A204.1 (cell line): ENCODE measurements around the gene SDC3.

ENCODE experiments used
- FAIRE-seq: peaks from 2 replicates; lab custom pipeline; 2012; peaks lifted over from hg19 to GRCh38; lab: Jason Lieb, UNC

The SDC3 gene

DNA sequence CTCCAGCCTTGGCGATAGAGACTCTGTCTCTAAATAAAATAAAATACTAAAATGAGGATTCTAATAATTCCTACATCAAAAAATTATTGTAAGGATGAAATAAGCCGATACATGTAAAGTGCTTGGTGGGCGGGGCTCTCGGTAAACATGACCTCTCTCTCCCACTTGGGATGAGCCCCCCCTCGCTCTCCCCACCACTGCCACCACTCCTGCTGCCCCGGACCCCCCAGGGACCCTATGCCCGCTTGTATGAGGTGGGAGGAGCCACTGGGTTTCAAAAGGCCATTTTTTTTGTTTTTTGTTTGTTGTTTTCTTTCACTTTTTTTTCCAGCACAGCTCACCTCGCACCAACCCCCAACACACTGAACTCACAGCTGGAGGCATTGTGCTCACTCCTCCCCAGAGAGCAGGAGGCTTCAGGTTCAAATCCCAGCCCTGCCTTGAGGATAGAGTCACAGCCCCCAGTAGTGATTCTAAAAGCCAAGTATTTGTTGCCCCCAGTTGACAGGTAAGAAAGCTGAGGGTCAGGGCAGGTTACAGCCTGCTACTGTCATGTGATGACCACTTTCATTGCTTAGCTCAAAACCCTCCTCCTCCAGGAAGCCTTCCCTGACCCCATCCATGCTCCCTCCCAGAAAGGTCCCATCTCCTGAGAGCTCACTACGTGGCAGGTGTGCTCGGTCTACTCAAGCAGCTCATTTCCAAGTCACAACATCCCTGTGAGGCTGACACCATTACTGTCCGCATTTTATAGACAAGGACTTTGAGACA lies 4.2 kb downstream of the SDC3 start:
- FAIRE-seq, result no peak

- no peak for FAIRE-seq
Measured at GRCh38 chr1:30903343-30904034, 5.1 kb downstream of the SDC3 start.

DNA sequence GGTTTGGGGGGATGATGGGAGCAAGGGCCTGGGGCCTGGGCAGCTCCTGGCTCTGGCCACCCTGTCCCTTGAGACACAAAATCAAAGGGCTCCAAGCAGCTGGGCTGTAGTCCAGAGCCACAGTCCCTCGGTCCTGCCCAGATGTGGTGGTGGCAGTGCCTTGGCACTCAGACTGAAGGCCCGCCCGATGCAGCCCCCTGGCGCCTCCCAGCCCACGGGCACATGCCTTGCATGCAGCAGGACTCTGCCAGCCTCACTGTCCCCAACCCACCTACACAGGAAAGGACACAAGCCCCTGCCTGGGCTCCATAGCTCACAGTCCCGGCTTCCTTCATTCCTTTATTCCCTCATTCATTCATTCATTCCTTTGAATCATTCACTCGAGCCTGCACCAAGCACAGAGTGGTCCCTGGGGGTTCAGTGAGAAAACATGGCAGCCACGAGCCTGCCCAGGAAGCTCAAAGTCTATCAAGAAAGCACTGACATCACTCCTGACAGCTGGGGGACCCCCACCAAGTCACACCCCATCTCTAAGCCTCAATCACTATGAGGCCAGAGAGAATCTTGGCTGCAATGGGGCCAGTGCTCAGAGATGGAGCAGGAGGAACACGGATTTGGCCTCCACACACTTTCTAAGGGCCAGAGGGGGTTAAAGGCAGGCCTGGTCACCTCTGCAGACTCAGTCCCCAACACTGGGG lies 5.8 kb downstream of the SDC3 start:
- no peak for FAIRE-seq

- no peak for FAIRE-seq
Measured at GRCh38 chr1:30901798-30902581, 6.6 kb downstream of the SDC3 start.

DNA sequence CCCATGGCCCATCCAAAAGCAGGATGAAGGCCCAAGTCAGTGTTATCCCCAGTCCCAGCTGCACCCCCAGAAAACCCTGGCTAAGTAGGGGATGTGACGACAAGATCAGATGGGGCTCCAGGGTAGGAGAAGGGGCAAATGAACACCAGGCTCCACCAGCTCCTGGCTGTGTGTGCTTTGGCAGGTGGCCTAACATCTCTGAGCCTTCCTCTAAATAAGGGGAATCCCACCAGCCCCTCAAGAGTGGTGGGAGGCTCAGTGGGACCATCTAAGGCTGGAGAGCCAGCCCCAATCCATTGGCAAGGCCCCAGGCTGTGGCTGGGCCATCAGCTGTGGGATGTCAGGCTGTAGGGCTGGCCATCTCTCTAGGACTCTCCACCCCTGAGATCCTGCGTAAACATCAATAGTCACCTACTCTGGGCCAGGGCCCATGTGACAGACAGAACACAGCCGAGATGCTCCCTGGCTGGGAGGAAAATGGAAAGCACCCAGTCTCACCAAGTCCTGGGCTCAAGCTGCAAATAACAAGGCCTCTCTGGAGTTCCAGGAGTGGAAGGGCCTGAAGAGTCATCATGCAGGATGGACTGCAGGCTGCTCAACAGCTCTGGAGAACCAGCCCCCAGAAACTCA lies 7.5 kb downstream of the SDC3 start:
- FAIRE-seq, result no peak

- no peak for FAIRE-seq
Measured at GRCh38 chr1:30900486-30900885, 8.1 kb downstream of the SDC3 start.

- no peak for FAIRE-seq
Measured at GRCh38 chr1:30899577-30900389, 8.8 kb downstream of the SDC3 start.

GRCh38 chr1:30898031-30898815 lies 10.3 kb downstream of the SDC3 start:
- no peak for FAIRE-seq

GRCh38 chr1:30896905-30897304 lies 11.7 kb downstream of the SDC3 start:
- FAIRE-seq, result no peak

- no peak for FAIRE-seq
Measured at GRCh38 chr1:30895944-30896660, 12.5 kb downstream of the SDC3 start.

- no peak for FAIRE-seq
Measured at GRCh38 chr1:30895382-30895943, 13.1 kb downstream of the SDC3 start.

GRCh38 chr1:30894508-30894973 lies 14.0 kb downstream of the SDC3 start:
- FAIRE-seq, result no peak

- no peak for FAIRE-seq
Measured at GRCh38 chr1:30893776-30894507, 14.6 kb downstream of the SDC3 start.

- FAIRE-seq, result no peak
Measured at GRCh38 chr1:30892671-30893073, 15.9 kb downstream of the SDC3 start.

- FAIRE-seq, result no peak
Measured at GRCh38 chr1:30891227-30891552, 17.4 kb downstream of the SDC3 start.

DNA sequence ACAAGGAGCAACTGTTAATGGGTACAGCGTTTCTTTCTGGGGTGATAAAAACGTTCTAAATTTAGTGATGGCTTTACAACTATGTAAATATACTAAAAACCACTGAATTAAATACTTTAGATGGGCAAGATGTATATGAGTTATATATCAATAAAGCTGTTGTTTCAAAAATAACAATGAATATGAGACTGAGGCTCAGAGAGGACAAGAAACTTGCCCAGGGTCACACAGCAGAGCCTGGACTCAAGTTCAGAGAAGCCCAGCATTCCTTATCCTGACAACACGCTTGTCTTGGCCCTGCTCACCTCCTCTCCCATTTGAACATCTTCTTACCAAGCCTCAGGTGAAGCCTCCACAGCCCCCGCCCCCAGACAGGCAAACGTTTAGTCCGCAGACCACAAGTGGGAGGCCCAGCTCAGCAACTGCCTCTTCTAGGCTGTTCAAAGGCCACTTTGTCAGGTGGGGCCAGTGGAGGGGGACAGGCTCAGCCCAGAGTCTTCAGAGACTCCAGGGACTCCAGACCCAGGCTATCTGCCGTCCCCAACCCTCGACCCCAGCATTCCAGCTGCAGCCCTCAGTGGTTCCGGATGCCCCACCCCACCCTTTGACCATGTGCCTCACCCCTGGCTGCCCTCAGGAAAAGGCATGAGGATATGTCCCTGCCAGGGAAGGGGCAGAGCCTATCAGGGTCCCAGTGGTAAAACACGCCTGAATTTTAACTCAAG lies 17.9 kb downstream of the SDC3 start:
- FAIRE-seq, result no peak

DNA sequence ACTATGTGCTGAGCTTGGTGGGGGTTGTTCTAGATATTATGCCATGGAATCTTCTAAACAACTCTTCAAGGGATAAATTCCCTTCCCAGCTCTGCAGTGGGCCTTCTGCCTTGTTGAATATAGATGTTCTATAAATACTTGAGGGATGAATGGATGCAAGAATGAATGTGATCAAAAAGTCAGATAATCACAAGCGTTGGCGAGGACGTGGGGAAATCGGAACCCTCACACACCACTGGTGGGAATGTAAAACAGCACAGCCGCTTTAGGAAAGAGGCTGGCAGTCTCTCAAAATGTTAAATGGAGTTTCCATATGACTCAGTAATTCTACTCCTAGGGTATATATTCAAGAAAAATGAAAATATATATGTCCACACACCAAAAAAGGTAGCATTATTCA lies 19.0 kb downstream of the SDC3 start:
- FAIRE-seq, result no peak

DNA sequence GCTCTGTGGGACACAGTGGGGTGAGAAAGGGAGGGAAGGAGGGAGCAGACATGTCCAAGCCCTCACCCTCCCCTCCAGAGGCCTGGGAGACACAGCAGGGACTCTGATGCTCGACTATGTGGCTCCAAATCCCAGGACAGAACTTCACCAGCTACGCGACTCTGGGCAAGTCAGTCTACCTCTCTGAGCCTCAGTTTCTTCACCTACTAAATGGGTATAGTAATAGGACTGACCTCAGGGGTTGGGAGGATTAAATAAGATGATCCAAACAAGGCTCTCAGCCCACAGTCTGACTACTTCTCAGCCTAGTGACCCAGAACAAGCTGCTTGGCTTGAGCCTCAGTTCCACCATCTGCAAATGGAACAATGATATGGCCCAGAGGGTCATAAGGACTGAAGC lies 19.6 kb downstream of the SDC3 start:
- FAIRE-seq, result no peak
